HepG2 (cell line): ENCODE measurements around the gene CCT3. TPM values are rescaled to one million over a fixed set of nuclear protein-coding genes. Genes with fewer than 3 reads are reported as not detected.

Experiments used
- ATAC-seq: fragments of 200-7000 bp; cut with Tn5 transposase; 3 replicates; pipeline ENCODE4 v1.9.1; 2020; ENCODE audit warnings: mild to moderate bottlenecking, moderate library complexity
- BruUV-seq: library from RNA; stranded (reverse); fragments of 400-500 nt; replicated peaks from 2 replicates; lab custom pipeline; 2021; lab: Mats Ljungman, UMichigan
- CTCF ChIA-PET: fragments of 300-600 bp; formaldehyde crosslinking; extraction: SDS; loops from one replicate; lab custom pipeline; 2021; ENCODE audit warnings: low total read pairs, inconsistent platforms, low intra/inter-chr PET ratio; lab: Yijun Ruan, JAX
- POLR2A ChIA-PET: fragments of 350-600 bp; sonication (Branson Sonifier 250); formaldehyde crosslinking; loops from one replicate; lab custom pipeline; 2020; ENCODE audit warnings: antibody characterized with exemption, inconsistent platforms; lab: Yijun Ruan, JAX
- DNase-seq: peaks from one replicate; pipeline ENCODE4 v3.0.0-alpha.2; 2015; ENCODE audit warnings: low spot score
- FAIRE-seq: peaks from 3 replicates; lab custom pipeline; 2011; peaks lifted over from hg19 to GRCh38; lab: Jason Lieb, UNC
- H2AFZ ChIP-seq: one replicate; pipeline ENCODE4 v1.6.1; 2011; ENCODE audit warnings: low read length, inconsistent platforms
- H3K27ac ChIP-seq: fragments of 300-600 bp; 3 replicates; pipeline ENCODE4 v1.8.0; 2011; ENCODE audit warnings: mixed run types, mild to moderate bottlenecking, mixed read lengths, low read length, inconsistent platforms; ENCODE audit not compliant: insufficient read depth; ENCODE audit errors: extremely low read length
- H3K27me3 ChIP-seq, 2 experiments: fragments of 200-600 bp in 1 of 2; 2 replicates in 1 of 2; 3 replicates in 1 of 2; pipeline versions ENCODE4 v1.6.0 to v1.8.0; 2011; ENCODE audit warnings: low read length in 2 of 2, mild to moderate bottlenecking in 2 of 2, moderate library complexity in 2 of 2, inconsistent platforms in 1 of 2; ENCODE audit not compliant: insufficient read depth in 2 of 2, control insufficient read depth in 1 of 2
- H3K36me3 ChIP-seq, 2 experiments: fragments of 200-600 bp in 1 of 2; replicated peaks in 1 of 2; 2 replicates in 1 of 2; 3 replicates in 1 of 2; pipeline versions ENCODE4 v1.5.1 to v1.8.0; 2011; ENCODE audit warnings: low read length in 2 of 2, inconsistent platforms in 1 of 2; ENCODE audit not compliant: insufficient read depth in 2 of 2, control insufficient read depth in 1 of 2
- H3K4me1 ChIP-seq: 2 replicates; pipeline ENCODE4 v1.5.1; 2012; ENCODE audit warnings: low read length, inconsistent platforms; ENCODE audit not compliant: insufficient read depth
- H3K4me2 ChIP-seq: 2 replicates; pipeline ENCODE4 v1.6.0; 2011; ENCODE audit warnings: low read depth, low read length, inconsistent platforms
- H3K4me3 ChIP-seq, 3 experiments: fragments of 200-600 bp in 1 of 3; sonication (generic), shearing (Covaris generic) in 1 of 3; replicated peaks in 1 of 3; 2 replicates each; pipeline ENCODE4 v1.5.1; 2011 to 2016; ENCODE audit warnings: low read length in 3 of 3, inconsistent platforms in 2 of 3, low read depth in 2 of 3, mild to moderate bottlenecking in 2 of 3, control low read depth in 1 of 3, mixed read lengths in 1 of 3; ENCODE audit not compliant: insufficient read depth in 1 of 3
- H3K79me2 ChIP-seq: one replicate; pipeline ENCODE4 v1.6.1; 2011; ENCODE audit warnings: low read length, inconsistent platforms; ENCODE audit not compliant: insufficient read depth
- H3K9ac ChIP-seq: 2 replicates; pipeline ENCODE4 v1.6.0; 2011; ENCODE audit warnings: mild to moderate bottlenecking, low read depth, low read length, inconsistent platforms; ENCODE audit not compliant: insufficient read depth
- H3K9me3 ChIP-seq: 2 replicates; pipeline ENCODE4 v1.5.1; 2012; ENCODE audit warnings: mild to moderate bottlenecking, low read length
- H4K20me1 ChIP-seq: 2 replicates; pipeline ENCODE4 v1.6.0; 2011; ENCODE audit warnings: inconsistent platforms, mild to moderate bottlenecking, low read length, moderate library complexity; ENCODE audit not compliant: insufficient read depth
- FOXK2 ChIP-seq: fragments of 450-650 bp; IDR thresholded peaks from 2 replicates; pipeline ENCODE4 v1.6.1; 2016
- HMG20B ChIP-seq: conservative IDR thresholded peaks from 2 replicates; pipeline ENCODE4 v1.6.1; 2016; ENCODE audit warnings: missing genetic modification reagents, missing compliant biosample characterization
- HNF4G ChIP-seq, 2 experiments: sonication (generic) in 1 of 2; formaldehyde crosslinking in 1 of 2; IDR thresholded peaks; 2 replicates each; pipeline versions ENCODE4 v1.4.0 to v1.6.1; 2011 to 2020; ENCODE audit warnings: borderline replicate concordance in 2 of 2, low read depth in 2 of 2, mild to moderate bottlenecking in 2 of 2, low read length in 1 of 2, missing genetic modification reagents in 1 of 2, moderate library complexity in 1 of 2
- JARID2 ChIP-seq: sonication (generic); formaldehyde crosslinking; IDR thresholded peaks from 2 replicates; pipeline ENCODE4 v1.8.1; 2023; ENCODE audit warnings: missing genetic modification reagents, inconsistent platforms; ENCODE audit not compliant: insufficient replicate concordance
- MBD4 ChIP-seq: IDR thresholded peaks from 2 replicates; pipeline ENCODE4 v1.6.1; 2012; ENCODE audit warnings: low read length, inconsistent platforms, borderline replicate concordance
- MIER2 ChIP-seq: IDR thresholded peaks from 2 replicates; pipeline ENCODE4 v1.6.1; 2016; ENCODE audit warnings: missing biosample characterization, missing genetic modification reagents
- NR2F1 ChIP-seq, 2 experiments: fragments of 450-650 bp in 1 of 2; formaldehyde crosslinking in 1 of 2; IDR thresholded peaks; 2 replicates each; pipeline versions ENCODE4 v1.5.0 to v1.6.1; 2016 to 2020; ENCODE audit warnings: mild to moderate bottlenecking in 1 of 2, missing compliant biosample characterization in 1 of 2, missing genetic modification reagents in 1 of 2, moderate library complexity in 1 of 2
- PITX1 ChIP-seq: sonication (generic); formaldehyde crosslinking; IDR thresholded peaks from 2 replicates; pipeline ENCODE4 v1.5.1; 2020; ENCODE audit warnings: mild to moderate bottlenecking, missing genetic modification reagents
- POGK ChIP-seq: sonication (generic); formaldehyde crosslinking; conservative IDR thresholded peaks from 2 replicates; pipeline ENCODE4 v1.8.0; 2022; ENCODE audit warnings: mild to moderate bottlenecking, moderate library complexity, missing genetic modification reagents
- TBP ChIP-seq: sonication (generic); formaldehyde crosslinking; IDR thresholded peaks from 2 replicates; pipeline ENCODE4 v1.5.0; 2020; ENCODE audit warnings: missing genetic modification reagents
- TCF7L2 ChIP-seq: IDR thresholded peaks from 2 replicates; pipeline ENCODE4 v1.6.1; 2011; ENCODE audit warnings: mild to moderate bottlenecking, low read depth, low read length, moderate library complexity
- ZNF367 ChIP-seq: sonication (generic); formaldehyde crosslinking; IDR thresholded peaks from 2 replicates; pipeline ENCODE4 v1.4.0; 2020; ENCODE audit warnings: missing genetic modification reagents, borderline replicate concordance
- ZNF564 ChIP-seq: sonication (generic); formaldehyde crosslinking; IDR thresholded peaks from 2 replicates; pipeline ENCODE4 v1.8.1; 2023; ENCODE audit warnings: mild to moderate bottlenecking, missing genetic modification reagents
- WGBS: methylation state at CpG from one replicate; pipeline ENCODE4 v1.1.6; 2017; ENCODE audit warnings: low lambda C conversion rate; 5-methylcytosine and 5-hydroxymethylcytosine counted together
- in situ Hi-C: cut with HindIII; loops from 2 replicates; pipeline ENCODE4 v1.10.0; 2017; ENCODE audit warnings: low pct_unique_long_range_greater_than_20kb; ENCODE audit not compliant: extremely low pct_ligation_motif_present
- intact Hi-C: fragments of 100-400 bp; cut with micrococcal nuclease; formaldehyde crosslinking; loops from one replicate; pipeline ENCODE4 v1.10.0; 2022; ENCODE audit not compliant: unreplicated experiment
- polyA plus RNA-seq, 8 experiments: library from polyadenylated mRNA; depleted of rRNA in 3 of 8; stranded (reverse) in 7 of 8; unstranded in 1 of 8; fragments of >200 nt; fragmentation: Illumina TruSeq in 4 of 8; extraction: Trizol in 4 of 8; gene quantifications; 2 replicates each; pipeline versions ENCODE4 v1.2.1 to v1.2.3, GENCODE V29; 2011 to 2016; ENCODE audit warnings: low read depth in 4 of 8, missing spikeins in 1 of 8, mixed read lengths in 1 of 8; ENCODE audit not compliant: insufficient read depth in 1 of 8
- total RNA-seq, 5 experiments: library from RNA; depleted of rRNA; stranded (reverse); fragments of >200 nt; fragmentation: Illumina TruSeq; extraction: Trizol; gene quantifications; 2 replicates each; pipeline ENCODE4 v1.2.3, GENCODE V29; 2016; ENCODE audit warnings: low read depth in 1 of 5
- TF ChIP-seq, protein P1 (sequence below): sonication (generic); formaldehyde crosslinking; IDR thresholded peaks from 2 replicates; pipeline ENCODE4 v1.9.0; 2021; ENCODE audit warnings: missing genetic modification reagents, borderline replicate concordance
- TF ChIP-seq, protein P2 (sequence below): sonication (generic); formaldehyde crosslinking; IDR thresholded peaks from 2 replicates; pipeline ENCODE4 v1.5.1; 2020; ENCODE audit warnings: missing genetic modification reagents, mild to moderate bottlenecking, borderline replicate concordance

CCT3 gene
- total and polyA plus RNA-seq, 2 of the 13 experiments (the other 11 are each of a cell fraction or from before 2014, with no cell fraction given), result 319 to 615 TPM

DNA sequence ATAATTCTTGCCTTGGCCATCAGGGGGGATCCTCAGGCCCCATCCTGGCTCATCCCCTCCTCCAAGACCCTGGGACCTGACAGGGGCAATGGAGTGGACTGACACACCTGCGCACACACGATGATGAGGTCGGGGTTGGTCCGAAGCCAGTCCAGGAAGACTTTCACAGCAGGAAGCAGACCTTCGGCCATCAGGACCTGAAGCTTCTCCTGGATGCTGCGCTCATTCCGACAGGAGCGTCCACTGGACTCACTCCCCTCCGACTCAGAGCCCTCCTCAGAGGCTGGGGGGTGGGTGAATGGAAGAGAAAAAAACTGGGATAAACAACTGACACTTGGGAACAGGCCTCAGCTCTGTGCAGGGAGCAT is 74.8 kb downstream of the CCT3 start:
- Histone ChIP-seq H3K36me3 (peaks cover 49 to 87% of the 10 kb centered on the region in 2 experiments), H3K9ac (no peak overlapping the region), H3K27ac (no peak overlapping the region), H3K4me1 (no peaks in the 10 kb centered on the region), H3K79me2 (no peaks in the 10 kb centered on the region), H4K20me1 (no peaks in the 10 kb centered on the region), H3K4me2 (no peak overlapping the region), H3K27me3 (no peaks in the 10 kb centered on the region; a peak in 1 of 5 replicates), H3K9me3 (no peaks in the 10 kb centered on the region), H3K4me3 (no peak overlapping the region), H2AFZ (no peak overlapping the region)
- FAIRE-seq (no peak), ATAC-seq (no peak), DNase-seq (no peak)
- in situ Hi-C loops, result no loop called here
- TF ChIP-seq JARID2 (CRISPR knock-in tag) (no peak), NR2F1 (CRISPR knock-in tag; IDR thresholded peaks at IDR 0.05) (no peak), HNF4G (IDR thresholded peaks at IDR 0.05; ENCODE audit: borderline replicate concordance, low read depth, low read length) (no peak), HNF4G (CRISPR knock-in tag; IDR thresholded peaks at IDR 0.05; ENCODE audit: borderline replicate concordance, low read depth) (no peak), MBD4 (no peak), TBP (CRISPR knock-in tag) (no peak), FOXK2 (no peak), ZNF564 (CRISPR knock-in tag) (no peak), HMG20B (CRISPR knock-in tag) (no peak), PITX1 (CRISPR knock-in tag) (no peak), POGK (CRISPR knock-in tag) (no peak), TCF7L2 (no peak), MIER2 (CRISPR knock-in tag) (no peak), ZNF367 (CRISPR knock-in tag) (no peak)
- TF ChIP-seq, protein P1, sequence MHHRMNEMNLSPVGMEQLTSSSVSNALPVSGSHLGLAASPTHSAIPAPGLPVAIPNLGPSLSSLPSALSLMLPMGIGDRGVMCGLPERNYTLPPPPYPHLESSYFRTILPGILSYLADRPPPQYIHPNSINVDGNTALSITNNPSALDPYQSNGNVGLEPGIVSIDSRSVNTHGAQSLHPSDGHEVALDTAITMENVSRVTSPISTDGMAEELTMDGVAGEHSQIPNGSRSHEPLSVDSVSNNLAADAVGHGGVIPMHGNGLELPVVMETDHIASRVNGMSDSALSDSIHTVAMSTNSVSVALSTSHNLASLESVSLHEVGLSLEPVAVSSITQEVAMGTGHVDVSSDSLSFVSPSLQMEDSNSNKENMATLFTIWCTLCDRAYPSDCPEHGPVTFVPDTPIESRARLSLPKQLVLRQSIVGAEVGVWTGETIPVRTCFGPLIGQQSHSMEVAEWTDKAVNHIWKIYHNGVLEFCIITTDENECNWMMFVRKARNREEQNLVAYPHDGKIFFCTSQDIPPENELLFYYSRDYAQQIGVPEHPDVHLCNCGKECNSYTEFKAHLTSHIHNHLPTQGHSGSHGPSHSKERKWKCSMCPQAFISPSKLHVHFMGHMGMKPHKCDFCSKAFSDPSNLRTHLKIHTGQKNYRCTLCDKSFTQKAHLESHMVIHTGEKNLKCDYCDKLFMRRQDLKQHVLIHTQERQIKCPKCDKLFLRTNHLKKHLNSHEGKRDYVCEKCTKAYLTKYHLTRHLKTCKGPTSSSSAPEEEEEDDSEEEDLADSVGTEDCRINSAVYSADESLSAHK (CRISPR knock-in tag), result no peak
- TF ChIP-seq, protein P2, sequence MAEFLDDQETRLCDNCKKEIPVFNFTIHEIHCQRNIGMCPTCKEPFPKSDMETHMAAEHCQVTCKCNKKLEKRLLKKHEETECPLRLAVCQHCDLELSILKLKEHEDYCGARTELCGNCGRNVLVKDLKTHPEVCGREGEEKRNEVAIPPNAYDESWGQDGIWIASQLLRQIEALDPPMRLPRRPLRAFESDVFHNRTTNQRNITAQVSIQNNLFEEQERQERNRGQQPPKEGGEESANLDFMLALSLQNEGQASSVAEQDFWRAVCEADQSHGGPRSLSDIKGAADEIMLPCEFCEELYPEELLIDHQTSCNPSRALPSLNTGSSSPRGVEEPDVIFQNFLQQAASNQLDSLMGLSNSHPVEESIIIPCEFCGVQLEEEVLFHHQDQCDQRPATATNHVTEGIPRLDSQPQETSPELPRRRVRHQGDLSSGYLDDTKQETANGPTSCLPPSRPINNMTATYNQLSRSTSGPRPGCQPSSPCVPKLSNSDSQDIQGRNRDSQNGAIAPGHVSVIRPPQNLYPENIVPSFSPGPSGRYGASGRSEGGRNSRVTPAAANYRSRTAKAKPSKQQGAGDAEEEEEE (CRISPR knock-in tag), result no peak
- no TSS peak for BruUV-seq
- POLR2A ChIA-PET, result no interaction called here
- intact Hi-C loops, result no loop called here
- CTCF ChIA-PET, result no interaction called here
- WGBS, result 94% methylated on average over 5 of the region's 9 CpGs
